NCI-H748 (cell line): ENCODE measurements around the gene KCNV2.
A peak's percentile ranks its signal among the peaks of the same experiment; 100 is the strongest.
"Not testable (repeated sequence)": the region's sequence is repeated elsewhere in the genome, so short reads cannot be mapped to it uniquely, and the experiment has no call there.

Experiments
- DNase-seq: peaks from one replicate; lab custom pipeline; 2025; ENCODE audit not compliant: unreplicated experiment; lab: John Stamatoyannopoulos, UW

Gene KCNV2

DNA sequence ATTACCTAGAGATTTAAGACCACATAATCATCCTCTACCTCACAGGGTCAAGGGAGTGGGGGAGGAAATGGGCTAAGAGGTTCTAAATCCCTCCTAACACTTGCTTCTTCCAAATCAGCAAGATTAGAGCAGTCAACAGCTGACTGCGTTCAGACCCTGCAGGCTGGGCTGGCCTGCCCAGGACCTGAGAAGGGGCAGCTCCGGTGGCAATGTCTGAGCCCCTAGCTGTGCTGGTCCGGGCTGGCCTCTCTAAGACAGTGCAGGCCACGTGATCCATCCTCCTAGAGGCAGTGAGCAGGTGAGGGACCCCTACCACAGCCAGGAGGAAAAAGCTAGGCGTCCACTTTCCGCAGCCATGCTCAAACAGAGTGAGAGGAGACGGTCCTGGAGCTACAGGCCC, at the start of gene KCNV2:
Gene KCNV2, plus strand, starts transcription at position 126 of the 400 bp plus-strand sequence. Its CDS starts 230 bp downstream, at position 356.
- DNase-seq: no peak

DNA sequence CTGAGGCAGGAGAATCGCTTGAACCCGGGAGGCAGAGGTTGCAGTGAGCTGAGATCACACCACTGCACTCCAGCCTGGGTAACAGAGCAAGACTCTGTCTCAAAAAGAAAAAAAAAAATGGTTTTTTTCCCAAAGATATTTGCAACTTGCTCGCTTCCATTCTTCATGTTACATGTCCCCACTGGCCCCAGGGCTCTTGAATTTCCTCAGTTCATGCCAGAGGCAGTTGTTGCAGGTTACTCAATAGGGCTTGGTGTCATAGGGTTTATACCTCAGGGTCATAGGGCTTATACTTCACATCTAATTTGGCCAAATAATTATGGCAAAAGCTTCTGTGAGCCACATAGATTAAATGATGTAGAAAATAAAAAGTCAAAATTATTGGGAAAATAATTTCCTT, 44.1 kb upstream of the KCNV2 start:
- DNase-seq: no peak

- no peak for DNase-seq
Observed at GRCh38 chr9:2674141-2674824, 43.0 kb upstream of the KCNV2 start.

GRCh38 chr9:2675834-2676233, 41.5 kb upstream of the KCNV2 start:
- peak; percentile 33 for DNase-seq

- peak; percentile 80 for DNase-seq
Observed at GRCh38 chr9:2676466-2676865, 40.8 kb upstream of the KCNV2 start.

- DNase-seq: peak; percentile 51
Observed at GRCh38 chr9:2677915-2678889, 39.1 kb upstream of the KCNV2 start.

GRCh38 chr9:2679011-2679410, 38.3 kb upstream of the KCNV2 start:
- no peak for DNase-seq

DNA sequence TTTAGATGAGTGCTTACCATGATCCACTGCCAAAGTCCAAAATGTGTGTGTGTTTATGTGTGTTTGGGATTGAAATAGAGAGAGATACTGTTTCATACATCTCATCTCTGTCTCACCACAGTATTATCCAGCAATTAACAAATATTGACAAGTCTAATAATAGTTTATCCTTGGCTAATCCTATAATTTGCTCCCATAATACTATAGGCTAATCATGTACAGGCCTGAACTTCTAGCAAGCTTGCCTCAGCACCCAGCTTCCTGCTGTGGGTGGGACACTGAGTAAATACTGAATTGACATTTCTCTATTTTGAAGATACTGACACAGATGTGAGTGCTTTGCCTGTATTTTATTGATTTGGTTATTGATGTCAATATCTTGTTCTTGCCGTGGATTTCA, 35.3 kb upstream of the KCNV2 start:
- peak; percentile 76 for DNase-seq

DNA sequence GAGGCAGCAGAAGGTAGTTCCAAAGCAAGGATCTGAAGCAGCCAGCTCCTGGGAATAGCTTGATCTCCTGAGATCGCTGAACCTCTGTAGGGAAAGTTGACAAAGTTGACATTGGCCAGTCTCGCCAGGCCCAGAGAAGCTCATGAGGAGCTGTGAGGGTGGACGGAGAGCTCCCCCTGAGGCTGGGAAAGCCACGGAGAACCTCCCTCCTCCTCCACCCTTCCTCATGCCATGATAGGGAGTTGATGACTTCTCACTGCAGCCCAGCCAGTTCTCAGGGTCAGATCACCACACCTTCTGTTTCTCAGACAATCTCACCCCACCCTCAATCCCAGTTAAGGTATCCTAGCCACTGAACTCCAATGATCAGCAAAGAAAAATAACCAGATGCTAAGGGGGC, 30.4 kb upstream of the KCNV2 start:
- DNase-seq: no peak

DNA sequence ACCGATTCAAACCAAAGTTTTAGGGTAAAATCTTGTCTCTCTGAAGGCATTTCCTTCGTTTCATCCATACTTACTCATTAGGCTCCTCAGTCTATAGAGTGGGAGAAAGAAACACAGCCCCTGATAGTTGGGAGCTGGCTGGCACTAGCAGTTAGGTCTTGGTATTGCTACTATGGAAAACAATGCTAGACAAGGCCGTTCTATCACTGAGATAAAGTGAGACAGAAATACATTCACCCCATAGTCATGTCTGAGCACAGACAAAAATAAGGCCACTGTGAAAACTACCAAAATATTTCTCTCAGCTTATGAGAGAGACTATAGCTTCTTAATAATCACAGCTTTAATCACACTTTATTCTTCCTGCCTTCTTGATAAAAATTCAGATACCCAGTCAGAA, 28.7 kb upstream of the KCNV2 start:
- no peak for DNase-seq

DNA sequence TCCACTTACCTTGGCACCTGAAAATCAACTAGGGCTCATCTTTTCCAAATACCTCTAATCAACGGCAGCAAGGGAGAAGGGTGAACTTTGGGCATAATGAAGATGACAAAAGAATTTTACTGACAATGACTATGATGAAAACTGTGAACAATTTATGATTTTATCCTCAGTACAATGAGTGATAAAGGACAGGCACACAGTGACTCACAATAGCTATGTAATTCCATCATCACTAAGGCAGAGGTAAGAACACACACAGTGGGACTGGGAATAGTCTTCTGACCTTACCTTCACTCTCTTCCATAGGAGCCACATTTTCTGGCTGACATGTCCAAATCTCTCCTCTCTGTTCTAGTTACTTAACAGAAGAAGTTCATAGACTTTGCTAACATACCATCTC, 26.1 kb upstream of the KCNV2 start:
- no peak for DNase-seq

- DNase-seq: no peak
Observed at GRCh38 chr9:2691626-2692025, 25.7 kb upstream of the KCNV2 start.

DNA sequence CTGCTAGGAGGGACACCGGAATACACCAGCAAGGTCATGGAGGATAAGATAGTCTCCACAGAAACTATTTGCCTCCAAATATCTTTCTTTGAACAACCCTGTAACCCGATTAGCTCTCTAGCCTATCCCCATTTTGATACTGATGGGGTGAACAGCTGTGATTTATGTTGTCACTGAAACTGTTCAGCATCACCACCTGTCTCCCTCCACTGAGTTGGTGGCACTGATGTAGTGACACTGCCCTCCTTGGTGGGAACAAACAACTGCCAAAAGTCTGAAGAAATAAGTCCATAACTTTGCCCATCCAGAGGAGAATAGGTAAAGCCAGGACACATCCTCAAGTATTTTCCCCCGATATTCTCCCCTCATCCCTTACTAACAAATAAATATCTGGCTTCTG, 24.3 kb upstream of the KCNV2 start:
- DNase-seq: no peak

DNA sequence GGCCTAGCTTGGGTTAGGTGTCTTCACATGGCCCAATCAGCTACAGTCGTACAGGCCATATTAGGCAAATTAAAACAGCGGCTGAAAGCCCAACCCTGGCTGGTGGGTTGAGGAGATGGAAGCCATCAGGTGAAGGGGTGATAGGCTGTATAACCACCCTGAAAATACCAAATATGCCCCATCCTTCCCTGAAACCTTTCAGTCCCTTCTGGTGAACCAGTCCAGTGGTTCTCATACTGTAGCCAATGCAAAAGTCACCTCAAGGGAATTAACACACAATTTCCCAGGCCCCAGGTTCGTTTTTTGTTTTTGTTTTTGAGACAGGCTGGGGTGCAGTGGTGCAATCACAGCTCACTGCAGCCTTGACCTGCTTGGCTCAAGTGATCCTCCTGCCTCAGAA, 19.8 kb upstream of the KCNV2 start:
- no peak for DNase-seq

GRCh38 chr9:2700398-2700797, 16.9 kb upstream of the KCNV2 start:
- no peak for DNase-seq

GRCh38 chr9:2700909-2701550, 16.3 kb upstream of the KCNV2 start:
- DNase-seq: no peak

GRCh38 chr9:2704504-2704903, 12.8 kb upstream of the KCNV2 start:
- no peak for DNase-seq

DNA sequence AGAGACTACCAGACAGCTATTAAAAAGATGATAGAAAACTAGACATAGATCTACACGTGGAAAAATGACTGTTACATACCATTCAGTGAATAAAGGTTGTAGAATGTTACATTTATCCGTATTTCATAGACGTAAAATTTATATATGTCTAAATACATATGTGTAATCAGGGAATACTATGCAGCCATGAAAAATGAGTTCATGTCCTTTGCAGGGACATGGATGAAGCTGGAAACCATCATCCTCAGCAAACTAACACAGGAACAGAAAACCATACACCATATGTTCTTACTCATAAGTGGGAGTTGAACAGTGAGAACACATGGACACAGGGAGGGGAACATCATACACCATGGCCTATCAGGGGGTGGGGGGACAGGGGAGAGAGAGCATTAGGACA, 10.1 kb upstream of the KCNV2 start:
- not testable (repeated sequence) for DNase-seq

GRCh38 chr9:2709645-2710101, 7.6 kb upstream of the KCNV2 start:
- no peak for DNase-seq

DNA sequence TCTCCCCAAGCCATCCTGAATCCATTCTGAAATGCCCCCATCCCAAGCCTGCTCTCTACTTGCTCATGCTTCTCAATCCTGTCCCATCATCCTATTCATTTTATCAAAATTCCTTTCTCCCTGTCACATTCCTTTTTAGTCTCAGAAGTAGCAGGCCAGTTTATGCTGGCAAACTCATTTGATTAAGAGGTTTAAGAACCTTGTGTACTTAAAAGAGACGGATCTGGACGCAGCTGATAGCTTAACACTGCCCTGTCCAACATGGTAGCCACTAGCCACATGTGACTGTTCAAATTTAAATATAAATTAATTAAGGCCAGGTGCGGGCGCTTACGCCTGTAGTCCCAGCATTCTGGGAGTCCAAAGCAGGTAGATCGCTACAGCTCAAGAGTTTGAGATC, 5.6 kb upstream of the KCNV2 start:
- no peak for DNase-seq

- no peak for DNase-seq
Observed at GRCh38 chr9:2718001-2718697, 839 bp downstream of the KCNV2 start.
